K562 (cell line): ENCODE data around the gene CLASP1. TPM values are rescaled to one million over a fixed set of nuclear protein-coding genes. Genes with fewer than 3 reads are reported as not detected.
A peak's percentile ranks its signal among the peaks of the same experiment; 100 is the strongest.

Experiments
- CHD4 ChIP-seq: fragments of 200-600 bp; sonication (generic); IDR thresholded peaks from 3 replicates; pipeline ENCODE4 v1.6.1; 2012; ENCODE audit warnings: low read depth, mild to moderate bottlenecking, mixed read lengths, low read length, inconsistent platforms; ENCODE audit not compliant: insufficient read depth, insufficient replicate concordance, poor library complexity, severe bottlenecking
- E2F6 ChIP-seq, 2 experiments: IDR thresholded peaks; 2 replicates each; pipeline ENCODE4 v1.6.1; 2011; ENCODE audit warnings: borderline replicate concordance in 1 of 2, control low read depth in 1 of 2, low read depth in 1 of 2, low read length in 1 of 2, mild to moderate bottlenecking in 1 of 2, mixed read lengths in 1 of 2, moderate library complexity in 1 of 2; ENCODE audit not compliant: insufficient read depth in 1 of 2, insufficient read length in 1 of 2, poor library complexity in 1 of 2, severe bottlenecking in 1 of 2; ENCODE audit errors: extremely low read depth in 1 of 2
- E4F1 ChIP-seq: fragments of 250-450 bp; sonication (Bioruptor Pico); IDR thresholded peaks from 2 replicates; pipeline ENCODE4 v1.5.0; 2021; ENCODE audit warnings: mild to moderate bottlenecking, borderline replicate concordance
- GTF2A2 ChIP-seq: IDR thresholded peaks from 2 replicates; pipeline ENCODE4 v1.6.1; 2016; ENCODE audit warnings: mild to moderate bottlenecking, missing genetic modification characterization, missing compliant biosample characterization
- KDM2B ChIP-seq: fragments of 250-450 bp; sonication (Bioruptor Pico); IDR thresholded peaks from 2 replicates; pipeline ENCODE4 v1.8.0; 2021; ENCODE audit warnings: mild to moderate bottlenecking, moderate library complexity
- KDM5B ChIP-seq: fragments of 200-600 bp; sonication (generic); IDR thresholded peaks from 2 replicates; pipeline ENCODE4 v1.6.1; 2012; ENCODE audit warnings: low read depth, mild to moderate bottlenecking, moderate library complexity, low read length, control low read depth, inconsistent platforms; ENCODE audit not compliant: insufficient replicate concordance
- MAFK ChIP-seq: IDR thresholded peaks from 2 replicates; pipeline ENCODE4 v1.6.1; 2011; ENCODE audit warnings: low read length, improper control_type of control experiment
- MIER1 ChIP-seq: fragments of 450-650 bp; IDR thresholded peaks from 2 replicates; pipeline ENCODE4 v1.6.1; 2016; ENCODE audit warnings: antibody characterized with exemption, mild to moderate bottlenecking, low read depth
- MYBL2 ChIP-seq, 2 experiments: fragments of 450-650 bp in 1 of 2; sonication (generic) in 1 of 2; formaldehyde crosslinking in 1 of 2; IDR thresholded peaks; 2 replicates each; pipeline versions ENCODE4 v1.6.1 to v1.8.1; 2017 to 2022; ENCODE audit warnings: borderline replicate concordance in 1 of 2, inconsistent platforms in 1 of 2, low read depth in 1 of 2, mild to moderate bottlenecking in 1 of 2, missing genetic modification reagents in 1 of 2, moderate library complexity in 1 of 2
- NFE2L1 ChIP-seq: fragments of 450-650 bp; IDR thresholded peaks from 2 replicates; pipeline ENCODE4 v1.6.1; 2016; ENCODE audit warnings: missing genetic modification characterization, low read depth, mild to moderate bottlenecking, missing compliant biosample characterization, moderate library complexity, borderline replicate concordance
- TEAD4 ChIP-seq, 2 experiments: sonication (generic) in 1 of 2; formaldehyde crosslinking in 1 of 2; IDR thresholded peaks; 2 replicates each; pipeline versions ENCODE4 v1.6.1 to v1.8.0; 2012 to 2022; ENCODE audit warnings: borderline replicate concordance in 1 of 2, inconsistent platforms in 1 of 2, low read length in 1 of 2, mild to moderate bottlenecking in 1 of 2, missing genetic modification reagents in 1 of 2
- TSC22D4 ChIP-seq: fragments of 450-650 bp; IDR thresholded peaks from 2 replicates; pipeline ENCODE4 v1.6.1; 2016; ENCODE audit warnings: missing genetic modification characterization, missing biosample characterization, control low read depth
- XRCC4 ChIP-seq: IDR thresholded peaks from one replicate; pipeline ENCODE4 v1.6.1; 2011; ENCODE audit not compliant: insufficient read depth, insufficient read length; ENCODE audit errors: extremely low read depth
- ZNF232 ChIP-seq: sonication (generic); formaldehyde crosslinking; IDR thresholded peaks from 2 replicates; pipeline ENCODE4 v1.8.0; 2022; ENCODE audit warnings: mild to moderate bottlenecking, missing genetic modification reagents
- ZNF316 ChIP-seq: fragments of 450-650 bp; IDR thresholded peaks from 2 replicates; pipeline ENCODE4 v1.6.1; 2016
- ZNF354B ChIP-seq: fragments of 250-450 bp; sonication (Bioruptor Pico); IDR thresholded peaks from 2 replicates; pipeline ENCODE4 v1.4.0; 2020
- ZNF431 ChIP-seq: sonication (generic); formaldehyde crosslinking; IDR thresholded peaks from 2 replicates; pipeline ENCODE4 v1.8.0; 2022; ENCODE audit warnings: mild to moderate bottlenecking, missing genetic modification reagents
- ZNF76 ChIP-seq: fragments of 250-450 bp; sonication (Bioruptor Pico); IDR thresholded peaks from 2 replicates; pipeline ENCODE4 v1.4.0; 2020; ENCODE audit warnings: mild to moderate bottlenecking, moderate library complexity, borderline replicate concordance
- ZNF766 ChIP-seq: fragments of 200-800 bp; sonication (Bioruptor generic); conservative IDR thresholded peaks from 2 replicates; pipeline ENCODE4 v1.6.1; 2016; ENCODE audit warnings: missing genetic modification characterization, missing compliant biosample characterization
- polyA plus RNA-seq, 8 experiments: library from polyadenylated mRNA; depleted of rRNA in 4 of 8; stranded (reverse) in 5 of 8; unstranded in 3 of 8; fragments of >200 nt; fragmentation: Nextera tagmentation in 2 of 8; fragmentation: Illumina TruSeq in 1 of 8; extraction: Ambion mirVana in 2 of 8; extraction: Trizol in 1 of 8; gene quantifications; 2 replicates each; pipeline versions ENCODE4 v1.2.1 to v1.2.3, GENCODE V29; 2011 to 2014; ENCODE audit warnings: inconsistent platforms in 1 of 8, missing spikeins in 1 of 8
- total RNA-seq, 7 experiments: library from RNA; depleted of rRNA in 6 of 7; stranded (reverse); fragments of >200 nt in 6 of 7; fragmentation: Illumina TruSeq in 2 of 7; extraction: Trizol in 2 of 7; gene quantifications; 2 replicates each; pipeline versions ENCODE4 v1.2.1 to v1.2.3, GENCODE V29; 2011 to 2021; ENCODE audit warnings: low replicate concordance in 1 of 7
- TF ChIP-seq, protein P1 (sequence below), 3 experiments: IDR thresholded peaks in 2 of 3; conservative IDR thresholded peaks in 1 of 3; 2 replicates each; pipeline ENCODE4 v1.5.1; 2011 to 2012; ENCODE audit warnings: low read length in 3 of 3, mild to moderate bottlenecking in 3 of 3, control low read depth in 2 of 3, improper control_type of control experiment in 1 of 3, inconsistent platforms in 1 of 3, low read depth in 1 of 3, mixed read lengths in 1 of 3, moderate library complexity in 1 of 3; ENCODE audit not compliant: insufficient read depth in 2 of 3
- TF ChIP-seq, protein P2 (sequence below): IDR thresholded peaks from 3 replicates; pipeline ENCODE4 v1.6.1; 2011; ENCODE audit warnings: borderline replicate concordance, mild to moderate bottlenecking; ENCODE audit not compliant: insufficient read length, insufficient read depth

CLASP1 gene
- total and polyA plus RNA-seq, 9 of the 15 experiments (the other 6 are each of a cell fraction or from before 2014, with no cell fraction given), result 1.7 to 40.3 (median 20.7) TPM

DNA sequence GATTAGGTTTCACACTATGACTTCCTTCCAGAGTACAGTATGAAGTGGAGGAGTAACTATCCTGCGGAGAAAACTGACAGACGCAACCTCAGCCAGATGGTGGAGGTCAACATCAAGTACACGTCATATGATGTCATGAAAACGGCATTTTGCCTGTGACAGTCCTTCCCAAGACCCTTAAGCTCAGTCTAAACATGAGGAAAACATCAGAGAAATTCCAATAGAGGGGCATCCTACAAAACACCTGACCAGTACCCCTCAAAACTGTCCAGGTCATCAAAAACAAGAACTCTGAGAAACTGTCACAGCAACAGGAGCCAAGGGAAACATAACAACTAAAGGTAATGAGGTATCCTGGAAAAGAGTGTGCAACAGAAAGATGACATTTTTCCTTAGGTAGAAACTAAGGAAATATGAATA is 116.9 kb downstream of the CLASP1 start (continued):
- TF ChIP-seq MAFK, result no peak
- TF ChIP-seq GTF2A2 (tag), result no peak
- no peak for TF ChIP-seq MYBL2 (IDR thresholded peaks at IDR 0.05; ENCODE audit: low read depth)
- no peak for TF ChIP-seq MYBL2 (CRISPR knock-in tag; IDR thresholded peaks at IDR 0.05; ENCODE audit: borderline replicate concordance)
- no peak for TF ChIP-seq MIER1
- TF ChIP-seq ZNF766, result no peak
- no peak for TF ChIP-seq E2F6 (IDR thresholded peaks at IDR 0.05; ENCODE audit: borderline replicate concordance in 1 of 2, extremely low read depth in 1 of 2, insufficient read depth in 1 of 2, insufficient read length in 1 of 2, low read depth in 1 of 2, low read length in 1 of 2, poor library complexity in 1 of 2, severe bottlenecking in 1 of 2)
- no peak for TF ChIP-seq KDM2B (CRISPR knock-in tag)
- peak; percentile 77 for TF ChIP-seq ZNF316
- TF ChIP-seq ZNF354B, result no peak
- TF ChIP-seq, protein P1, sequence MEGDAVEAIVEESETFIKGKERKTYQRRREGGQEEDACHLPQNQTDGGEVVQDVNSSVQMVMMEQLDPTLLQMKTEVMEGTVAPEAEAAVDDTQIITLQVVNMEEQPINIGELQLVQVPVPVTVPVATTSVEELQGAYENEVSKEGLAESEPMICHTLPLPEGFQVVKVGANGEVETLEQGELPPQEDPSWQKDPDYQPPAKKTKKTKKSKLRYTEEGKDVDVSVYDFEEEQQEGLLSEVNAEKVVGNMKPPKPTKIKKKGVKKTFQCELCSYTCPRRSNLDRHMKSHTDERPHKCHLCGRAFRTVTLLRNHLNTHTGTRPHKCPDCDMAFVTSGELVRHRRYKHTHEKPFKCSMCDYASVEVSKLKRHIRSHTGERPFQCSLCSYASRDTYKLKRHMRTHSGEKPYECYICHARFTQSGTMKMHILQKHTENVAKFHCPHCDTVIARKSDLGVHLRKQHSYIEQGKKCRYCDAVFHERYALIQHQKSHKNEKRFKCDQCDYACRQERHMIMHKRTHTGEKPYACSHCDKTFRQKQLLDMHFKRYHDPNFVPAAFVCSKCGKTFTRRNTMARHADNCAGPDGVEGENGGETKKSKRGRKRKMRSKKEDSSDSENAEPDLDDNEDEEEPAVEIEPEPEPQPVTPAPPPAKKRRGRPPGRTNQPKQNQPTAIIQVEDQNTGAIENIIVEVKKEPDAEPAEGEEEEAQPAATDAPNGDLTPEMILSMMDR (IDR thresholded peaks at IDR 0.05 in 2 of 3, conservative IDR thresholded peaks at IDR 0.05 in 1 of 3; ENCODE audit: insufficient read depth in 2 of 3, low read depth in 1 of 3, low read length in 3 of 3), result no peak
- TF ChIP-seq ZNF431 (CRISPR knock-in tag), result no peak
- TF ChIP-seq, protein P2, sequence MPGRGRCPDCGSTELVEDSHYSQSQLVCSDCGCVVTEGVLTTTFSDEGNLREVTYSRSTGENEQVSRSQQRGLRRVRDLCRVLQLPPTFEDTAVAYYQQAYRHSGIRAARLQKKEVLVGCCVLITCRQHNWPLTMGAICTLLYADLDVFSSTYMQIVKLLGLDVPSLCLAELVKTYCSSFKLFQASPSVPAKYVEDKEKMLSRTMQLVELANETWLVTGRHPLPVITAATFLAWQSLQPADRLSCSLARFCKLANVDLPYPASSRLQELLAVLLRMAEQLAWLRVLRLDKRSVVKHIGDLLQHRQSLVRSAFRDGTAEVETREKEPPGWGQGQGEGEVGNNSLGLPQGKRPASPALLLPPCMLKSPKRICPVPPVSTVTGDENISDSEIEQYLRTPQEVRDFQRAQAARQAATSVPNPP, result no peak
- no peak for TF ChIP-seq CHD4
- no peak for TF ChIP-seq KDM5B
- no peak for TF ChIP-seq ZNF232
- peak; percentile 35 for TF ChIP-seq TEAD4 (IDR thresholded peaks at IDR 0.05; ENCODE audit: low read length)
- TF ChIP-seq TEAD4 (CRISPR knock-in tag; IDR thresholded peaks at IDR 0.05; ENCODE audit: borderline replicate concordance), result no peak
- no peak for TF ChIP-seq ZNF76
- no peak for TF ChIP-seq XRCC4
- TF ChIP-seq TSC22D4, result no peak
- no peak for TF ChIP-seq NFE2L1 (tag)
- no peak for TF ChIP-seq E4F1 (CRISPR knock-in tag)
